Spleen (tissue), 11 donors: ENCODE measurements around the gene KCNQ1. TPM values are rescaled to one million over a fixed set of nuclear protein-coding genes. Genes with fewer than 3 reads are reported as not detected.

Source experiments
- DNase-seq: peaks from one replicate; pipeline ENCODE4 v3.0.0-alpha.2; 2020
- H3K27ac ChIP-seq, 8 donors: fragments of 200-600 bp; sonication (generic) in 7 of 8; 1 replicate in 4 of 8; 2 replicates in 4 of 8; pipeline versions ENCODE4 v1.5.0 to v1.8.0; 2016 to 2021; ENCODE audit warnings: inconsistent platforms in 4 of 8, mild to moderate bottlenecking in 4 of 8, moderate library complexity in 1 of 8
- H3K27me3 ChIP-seq, 7 donors: fragments of 200-600 bp; sonication (generic) in 6 of 7; replicated peaks in 1 of 7; 1 replicate in 4 of 7; 2 replicates in 3 of 7; pipeline versions ENCODE4 v1.5.0 to v1.8.0; 2016 to 2021; ENCODE audit warnings: inconsistent platforms in 3 of 7, mild to moderate bottlenecking in 1 of 7
- H3K36me3 ChIP-seq, 6 donors: fragments of 200-600 bp; sonication (generic) in 5 of 6; 1 replicate in 4 of 6; 2 replicates in 2 of 6; pipeline versions ENCODE4 v1.5.0 to v1.8.0; 2016 to 2021; ENCODE audit warnings: inconsistent platforms in 2 of 6
- H3K4me1 ChIP-seq, 6 donors: fragments of 200-600 bp; sonication (generic) in 5 of 6; 1 replicate in 3 of 6; 2 replicates in 3 of 6; pipeline versions ENCODE4 v1.5.0 to v1.8.0; 2016 to 2021; ENCODE audit warnings: inconsistent platforms in 3 of 6
- H3K4me3 ChIP-seq, 8 donors: fragments of 200-600 bp; sonication (generic) in 7 of 8; 1 replicate in 4 of 8; 2 replicates in 4 of 8; pipeline versions ENCODE4 v1.5.0 to v1.8.0; 2016 to 2021; ENCODE audit warnings: inconsistent platforms in 4 of 8, mild to moderate bottlenecking in 4 of 8, moderate library complexity in 2 of 8
- H3K9me3 ChIP-seq, 8 donors: fragments of 200-600 bp; sonication (generic) in 7 of 8; 1 replicate in 4 of 8; 2 replicates in 4 of 8; pipeline versions ENCODE4 v1.5.0 to v1.8.0; 2016 to 2021; ENCODE audit warnings: inconsistent platforms in 4 of 8
- POLR2A ChIP-seq, 3 donors: fragments of 450-650 bp; IDR thresholded peaks; one replicate each; pipeline ENCODE4 v1.5.1; 2017; ENCODE audit warnings: antibody characterized with exemption in 3 of 3, mild to moderate bottlenecking in 1 of 3
- POLR2AphosphoS5 ChIP-seq, 3 donors: sonication (generic); formaldehyde crosslinking; IDR thresholded peaks; one replicate each; pipeline ENCODE4 v1.5.1; 2017; ENCODE audit warnings: antibody characterized with exemption in 3 of 3
- WGBS, 5 donors: extraction: QIAGEN DNeasy Blood & Tissue Kit in 3 of 5; methylation state at CpG; one replicate each; pipeline versions ENCODE4 v1.1.5 to v1.1.7; 2013 to 2018; 5-methylcytosine and 5-hydroxymethylcytosine counted together
- intact Hi-C: fragments of 100-400 bp; cut with DNase I; formaldehyde crosslinking; loops from one replicate; pipeline ENCODE4 v1.15.0; 2023; ENCODE audit warnings: low total_unique reads
- polyA plus RNA-seq, 3 donors: library from polyadenylated mRNA; stranded (reverse); fragments of 200-250 nt; gene quantifications; one replicate each; pipeline ENCODE4 v1.2.1, GENCODE V29; 2013
- total RNA-seq, 7 donors: library from RNA; depleted of rRNA in 3 of 7; stranded (reverse); fragments of >200 nt in 3 of 7; fragmentation: NEBNext Ultra II Directional in 4 of 7; extraction: Animal tissue kit (Norgen Biotek cat#: 25700) in 4 of 7; gene quantifications; one replicate each; pipeline versions ENCODE4 v1.1.0 to v1.2.1, GENCODE V29; 2016 to 2021
- TF ChIP-seq, protein P1 (sequence below), 11 experiments: fragments of 200-600 bp in 7 of 11; fragments of 450-650 bp in 4 of 11; sonication (generic) in 4 of 11; IDR thresholded peaks in 8 of 11; conservative IDR thresholded peaks in 3 of 11; 1 replicate in 7 of 11; 2 replicates in 4 of 11; pipeline versions ENCODE4 v1.4.0 to v1.8.0; 2016 to 2021; ENCODE audit warnings: antibody characterized with exemption in 11 of 11, inconsistent platforms in 4 of 11, mild to moderate bottlenecking in 1 of 11
- donor health status: healthy with polysubstance abuse.
- donor health status: DM: no; HTN: no; CAD: no; lungs with moderate emphysema.
- donor health status: DM: no; HTN: no; CAD: no.
- donor health status: Bipolar disorder and iron deficiency.
- donor health status: healthy.
- donor health status: DM: no; HTN: no; CAD: no.
- donor health status: DM: yes; HTN: yes; CAD: no.

KCNQ1 gene
- total and polyA plus RNA-seq, 10 donors, result 3.3 to 21.6 (median 13.5) TPM

DNA sequence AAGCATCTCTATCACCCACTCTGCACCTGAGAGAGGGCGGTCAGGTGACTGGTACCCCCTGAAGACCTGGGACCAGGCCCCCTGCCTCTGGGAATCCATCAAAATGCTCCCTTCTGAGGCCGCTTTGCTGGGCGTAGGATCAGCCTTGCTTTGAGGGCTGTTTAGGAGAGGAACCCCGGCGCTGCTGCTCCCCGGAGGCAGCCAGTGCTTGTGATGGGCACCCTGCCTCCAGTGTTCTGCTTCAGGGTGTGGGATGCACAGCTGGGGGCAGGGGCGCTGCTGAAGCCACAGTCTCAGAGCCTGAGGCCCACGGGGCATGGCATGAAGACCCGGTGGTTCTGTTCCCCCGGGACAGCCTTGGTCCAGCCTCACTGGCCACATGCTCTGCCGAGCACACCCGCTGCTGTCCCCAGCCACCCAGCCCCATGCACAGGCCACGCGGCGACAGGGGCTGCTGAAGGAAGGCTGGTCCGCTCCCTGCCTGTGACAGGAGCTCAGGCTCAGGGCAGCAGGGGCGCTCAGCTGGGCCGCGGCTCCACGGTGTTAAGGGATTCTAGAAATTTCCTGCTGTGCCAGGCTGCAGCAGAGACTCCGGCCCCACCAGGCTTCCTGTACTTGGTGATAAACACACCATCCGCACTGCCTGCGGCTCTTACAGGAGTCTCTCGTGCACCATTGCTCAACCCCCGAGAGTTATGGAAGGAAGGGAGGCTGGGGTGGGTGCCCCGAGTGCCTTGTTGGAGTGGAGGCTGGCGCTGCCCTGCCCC, 91.0 kb downstream of the KCNQ1 start:
- no peak overlapping the region for H3K4me3 ChIP-seq
- peak; percentile 65 for DNase-seq
- H3K27me3 ChIP-seq, result no peaks in the 10 kb centered on the region
- intact Hi-C loops, result no loop called here
- H3K9me3 ChIP-seq, result no peaks in the 10 kb centered on the region
- peaks cover 14 to 35% (median 27%) of the 10 kb centered on the region in 6 donors for H3K4me1 ChIP-seq
- TF ChIP-seq, protein P1, sequence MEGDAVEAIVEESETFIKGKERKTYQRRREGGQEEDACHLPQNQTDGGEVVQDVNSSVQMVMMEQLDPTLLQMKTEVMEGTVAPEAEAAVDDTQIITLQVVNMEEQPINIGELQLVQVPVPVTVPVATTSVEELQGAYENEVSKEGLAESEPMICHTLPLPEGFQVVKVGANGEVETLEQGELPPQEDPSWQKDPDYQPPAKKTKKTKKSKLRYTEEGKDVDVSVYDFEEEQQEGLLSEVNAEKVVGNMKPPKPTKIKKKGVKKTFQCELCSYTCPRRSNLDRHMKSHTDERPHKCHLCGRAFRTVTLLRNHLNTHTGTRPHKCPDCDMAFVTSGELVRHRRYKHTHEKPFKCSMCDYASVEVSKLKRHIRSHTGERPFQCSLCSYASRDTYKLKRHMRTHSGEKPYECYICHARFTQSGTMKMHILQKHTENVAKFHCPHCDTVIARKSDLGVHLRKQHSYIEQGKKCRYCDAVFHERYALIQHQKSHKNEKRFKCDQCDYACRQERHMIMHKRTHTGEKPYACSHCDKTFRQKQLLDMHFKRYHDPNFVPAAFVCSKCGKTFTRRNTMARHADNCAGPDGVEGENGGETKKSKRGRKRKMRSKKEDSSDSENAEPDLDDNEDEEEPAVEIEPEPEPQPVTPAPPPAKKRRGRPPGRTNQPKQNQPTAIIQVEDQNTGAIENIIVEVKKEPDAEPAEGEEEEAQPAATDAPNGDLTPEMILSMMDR (IDR thresholded peaks at IDR 0.05 in 8 of 11, conservative IDR thresholded peaks at IDR 0.05 in 3 of 11), result no peak
- TF ChIP-seq POLR2AphosphoS5 (IDR thresholded peaks at IDR 0.05) (no peak), POLR2A (IDR thresholded peaks at IDR 0.05) (no peak)
- no peak overlapping the region for H3K27ac ChIP-seq
- WGBS, 5 donors, result 64 to 76% (median 71%) methylated on average over 11 to 27 of the region's 27 CpGs
- H3K36me3 ChIP-seq, result peaks cover 0 to 1% (median 0%) of the 10 kb centered on the region in 6 donors

GRCh38 chr11:2536440-2536989, 91.7 kb downstream of the KCNQ1 start:
- DNase-seq, result peak; percentile 51
- intact Hi-C loops, result no loop called here
- H3K27me3 ChIP-seq, result no peaks in the 10 kb centered on the region
- 88 to 96% (median 92%) methylated on average over 13 to 19 of the region's 19 CpGs for WGBS, 5 donors
- TF ChIP-seq POLR2AphosphoS5 (IDR thresholded peaks at IDR 0.05) (no peak), POLR2A (IDR thresholded peaks at IDR 0.05) (no peak)
- TF ChIP-seq, protein P1 (IDR thresholded peaks at IDR 0.05 in 8 of 11, conservative IDR thresholded peaks at IDR 0.05 in 3 of 11), result no peak
- no peaks in the 10 kb centered on the region for H3K36me3 ChIP-seq
- no peaks in the 10 kb centered on the region for H3K9me3 ChIP-seq
- no peak overlapping the region for H3K4me3 ChIP-seq
- H3K4me1 ChIP-seq, result peaks cover 14 to 32% (median 23%) of the 10 kb centered on the region in 6 donors
- no peak overlapping the region for H3K27ac ChIP-seq

DNA sequence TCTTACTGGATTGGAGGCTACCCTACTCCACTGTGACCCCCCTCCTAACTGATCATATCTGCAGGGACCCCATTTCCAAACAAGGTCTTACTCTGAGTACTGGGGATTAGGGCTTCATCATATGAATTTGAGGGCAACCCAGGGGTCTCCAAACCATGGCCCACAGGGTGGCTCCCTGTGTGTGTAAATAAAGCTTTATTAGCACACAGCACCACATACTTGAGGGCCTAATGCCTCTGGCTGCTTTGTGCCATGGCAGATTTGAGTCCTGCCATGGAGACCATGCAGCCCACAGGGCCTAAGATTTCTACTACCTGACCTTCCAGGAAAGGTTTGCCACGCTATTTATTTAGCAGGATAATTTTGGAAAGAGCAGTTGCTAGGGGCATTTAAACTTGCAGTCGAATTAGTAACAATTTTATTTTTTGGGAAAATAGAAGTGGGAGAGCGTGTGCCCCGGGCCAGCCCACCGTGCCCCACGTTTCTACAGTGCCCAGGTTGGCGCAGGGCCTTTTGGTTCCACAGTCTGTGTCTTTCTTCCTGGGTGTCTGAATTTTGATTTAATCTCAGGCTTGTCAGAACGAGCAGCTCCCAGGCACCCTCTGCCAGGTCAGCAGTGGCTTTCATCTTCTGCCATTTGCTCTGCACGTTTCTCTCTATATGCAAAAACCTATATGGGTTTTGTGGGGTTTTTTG, 92.3 kb downstream of the KCNQ1 start:
- Histone ChIP-seq H3K4me3 (no peak overlapping the region), H3K27me3 (no peaks in the 10 kb centered on the region), H3K36me3 (no peaks in the 10 kb centered on the region), H3K27ac (no peak overlapping the region), H3K9me3 (no peaks in the 10 kb centered on the region), H3K4me1 (peaks cover 14 to 25% (median 19%) of the 10 kb centered on the region in 6 donors)
- intact Hi-C loops, result no loop called here
- 88 to 96% (median 93%) methylated on average over 9 of the region's 9 CpGs for WGBS, 5 donors
- DNase-seq, result peak; percentile 25
- TF ChIP-seq, protein P1 (IDR thresholded peaks at IDR 0.05 in 8 of 11, conservative IDR thresholded peaks at IDR 0.05 in 3 of 11), result no peak
- TF ChIP-seq POLR2AphosphoS5 (IDR thresholded peaks at IDR 0.05) (no peak), POLR2A (IDR thresholded peaks at IDR 0.05) (no peak)
